HepG2 (cell line): ENCODE results near the gene GRIFIN. TPM values are rescaled to one million over a fixed set of nuclear protein-coding genes. Genes with fewer than 3 reads are reported as not detected.

Experiments used
- AHDC1 ChIP-seq: sonication (generic); formaldehyde crosslinking; IDR thresholded peaks from 2 replicates; pipeline ENCODE4 v1.5.1; 2020; ENCODE audit warnings: mild to moderate bottlenecking, missing genetic modification reagents, borderline replicate concordance
- CCAR2 ChIP-seq: fragments of 200-400 bp; formaldehyde crosslinking; optimal IDR thresholded peaks from 2 replicates; pipeline ENCODE3; 2018; ENCODE audit warnings: low read depth, mild to moderate bottlenecking, low read length, moderate library complexity
- KIAA2018 ChIP-seq: sonication (generic); formaldehyde crosslinking; IDR thresholded peaks from 2 replicates; pipeline ENCODE4 v1.5.0; 2020; ENCODE audit warnings: mild to moderate bottlenecking, missing genetic modification reagents, borderline replicate concordance
- MLXIP ChIP-seq: sonication (generic); formaldehyde crosslinking; IDR thresholded peaks from 2 replicates; pipeline ENCODE4 v1.9.0; 2021; ENCODE audit warnings: missing genetic modification reagents, borderline replicate concordance
- NCOA1 ChIP-seq: sonication (generic); formaldehyde crosslinking; IDR thresholded peaks from 2 replicates; pipeline ENCODE4 v1.9.0; 2021; ENCODE audit warnings: missing genetic modification reagents
- TOPORS ChIP-seq: sonication (generic); formaldehyde crosslinking; IDR thresholded peaks from 2 replicates; pipeline ENCODE4 v1.8.0; 2023; ENCODE audit warnings: mild to moderate bottlenecking, missing genetic modification reagents
- ZBTB42 ChIP-seq: sonication (generic); formaldehyde crosslinking; IDR thresholded peaks from 2 replicates; pipeline ENCODE4 v1.5.0; 2020; ENCODE audit warnings: mild to moderate bottlenecking, missing genetic modification reagents
- polyA plus RNA-seq, 8 experiments: library from polyadenylated mRNA; depleted of rRNA in 3 of 8; stranded (reverse) in 7 of 8; unstranded in 1 of 8; fragments of >200 nt; fragmentation: Illumina TruSeq in 4 of 8; extraction: Trizol in 4 of 8; gene quantifications; 2 replicates each; pipeline versions ENCODE4 v1.2.1 to v1.2.3, GENCODE V29; 2011 to 2016; ENCODE audit warnings: low read depth in 4 of 8, missing spikeins in 1 of 8, mixed read lengths in 1 of 8; ENCODE audit not compliant: insufficient read depth in 1 of 8
- total RNA-seq, 5 experiments: library from RNA; depleted of rRNA; stranded (reverse); fragments of >200 nt; fragmentation: Illumina TruSeq; extraction: Trizol; gene quantifications; 2 replicates each; pipeline ENCODE4 v1.2.3, GENCODE V29; 2016; ENCODE audit warnings: low read depth in 1 of 5

The GRIFIN gene
- total and polyA plus RNA-seq, 2 of the 13 experiments (the other 11 are each of a cell fraction or from before 2014, with no cell fraction given), result not detected

- TF ChIP-seq CCAR2 (no peak), TOPORS (CRISPR knock-in tag) (peak; percentile 31; the same call in 1 of the 2 replicates), ZBTB42 (0 out of 2 replicates have a peak, but pooled peaks have one; percentile 67), AHDC1 (no peak), MLXIP (CRISPR knock-in tag) (no peak), KIAA2018 (CRISPR knock-in tag) (0 out of 2 replicates have a peak, but pooled peaks have one; percentile 40), NCOA1 (CRISPR knock-in tag) (no peak)
Observed at GRCh38 chr7:2451171-2452073, 24.8 kb downstream of the GRIFIN start (continued).
